ENCODE measurements around the gene RHBDD3.

Gene RHBDD3

DNA sequence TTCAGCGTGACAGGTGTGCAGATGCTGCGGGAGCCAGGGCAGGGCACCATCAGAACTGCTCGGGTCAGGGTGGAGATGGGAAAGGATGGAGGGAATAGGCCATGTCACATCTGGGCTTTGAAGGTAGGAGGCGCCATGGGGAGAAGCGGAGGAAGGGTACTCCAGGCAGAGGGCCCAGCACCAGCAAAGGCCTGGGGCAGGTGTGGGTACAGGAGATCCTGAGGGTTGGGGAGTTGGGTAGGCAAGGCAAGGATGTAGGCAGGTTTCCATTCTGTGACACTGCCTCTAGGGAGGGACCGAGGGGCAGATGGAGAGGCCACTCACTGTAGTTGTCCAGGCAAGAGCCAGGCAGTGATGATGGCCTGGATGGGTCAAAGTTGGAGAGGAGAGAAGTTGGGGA, 53.5 kb downstream of the RHBDD3 start:
- TF ChIP-seq, protein P1, sequence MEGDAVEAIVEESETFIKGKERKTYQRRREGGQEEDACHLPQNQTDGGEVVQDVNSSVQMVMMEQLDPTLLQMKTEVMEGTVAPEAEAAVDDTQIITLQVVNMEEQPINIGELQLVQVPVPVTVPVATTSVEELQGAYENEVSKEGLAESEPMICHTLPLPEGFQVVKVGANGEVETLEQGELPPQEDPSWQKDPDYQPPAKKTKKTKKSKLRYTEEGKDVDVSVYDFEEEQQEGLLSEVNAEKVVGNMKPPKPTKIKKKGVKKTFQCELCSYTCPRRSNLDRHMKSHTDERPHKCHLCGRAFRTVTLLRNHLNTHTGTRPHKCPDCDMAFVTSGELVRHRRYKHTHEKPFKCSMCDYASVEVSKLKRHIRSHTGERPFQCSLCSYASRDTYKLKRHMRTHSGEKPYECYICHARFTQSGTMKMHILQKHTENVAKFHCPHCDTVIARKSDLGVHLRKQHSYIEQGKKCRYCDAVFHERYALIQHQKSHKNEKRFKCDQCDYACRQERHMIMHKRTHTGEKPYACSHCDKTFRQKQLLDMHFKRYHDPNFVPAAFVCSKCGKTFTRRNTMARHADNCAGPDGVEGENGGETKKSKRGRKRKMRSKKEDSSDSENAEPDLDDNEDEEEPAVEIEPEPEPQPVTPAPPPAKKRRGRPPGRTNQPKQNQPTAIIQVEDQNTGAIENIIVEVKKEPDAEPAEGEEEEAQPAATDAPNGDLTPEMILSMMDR (conservative IDR thresholded peaks at IDR 0.05; ENCODE audit: low read depth, low read length), result no peak
- DNase-seq (ENCODE audit: low read depth), result no peak

DNA sequence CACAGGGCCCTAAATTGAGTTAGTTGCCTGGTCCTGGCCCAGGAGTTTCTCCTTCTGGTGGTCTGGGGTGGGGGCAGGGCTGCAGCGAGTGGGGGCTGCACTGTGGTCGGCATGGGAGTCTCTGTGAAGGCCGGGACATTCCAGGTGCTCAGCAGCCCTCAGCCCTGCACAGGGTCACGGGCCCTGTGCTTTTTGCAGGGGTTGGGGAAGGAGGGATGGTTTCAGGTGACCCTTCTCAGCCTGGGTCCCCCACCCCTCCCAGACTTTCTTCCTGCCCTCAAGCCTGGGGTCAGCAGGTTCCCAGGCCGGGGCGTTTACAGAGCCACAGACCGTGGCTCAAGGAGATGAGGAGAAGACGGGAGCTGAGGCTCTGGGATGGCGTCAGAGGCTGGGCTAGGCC, 54.3 kb downstream of the RHBDD3 start:
- no peak overlapping the region for H3K4me3 ChIP-seq (ENCODE audit: low read depth, low read length)
- no peak for DNase-seq (ENCODE audit: low read depth)
- TF ChIP-seq, protein P1 (conservative IDR thresholded peaks at IDR 0.05; ENCODE audit: low read depth, low read length), result no peak

More for the DNA sequence above, 53.5 kb downstream of the RHBDD3 start:
- no peak overlapping the region for H3K4me3 ChIP-seq (ENCODE audit: low read depth, low read length)

DNA sequence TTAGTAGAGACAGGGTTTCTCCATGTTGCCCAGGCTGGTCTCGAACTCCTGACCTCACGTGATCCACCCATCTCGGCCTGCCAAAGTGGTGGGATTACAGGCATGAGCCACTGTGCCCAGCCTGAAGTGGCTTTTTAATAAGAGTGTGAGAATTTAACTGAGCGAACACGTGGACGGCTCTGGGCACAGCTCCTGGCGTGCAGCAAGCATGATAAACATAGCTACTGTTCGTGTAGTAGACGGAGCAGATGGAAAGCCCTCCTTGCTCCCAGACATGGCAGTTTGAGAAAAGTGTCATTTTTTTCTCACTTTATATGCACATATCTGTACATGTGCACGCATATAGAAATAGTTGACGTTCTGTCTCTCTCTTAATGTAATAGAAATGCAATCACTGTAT, 55.0 kb downstream of the RHBDD3 start:
- no peak for DNase-seq (ENCODE audit: low read depth)
- TF ChIP-seq, protein P1 (conservative IDR thresholded peaks at IDR 0.05; ENCODE audit: low read depth, low read length), result no peak
- no peak overlapping the region for H3K4me3 ChIP-seq (ENCODE audit: low read depth, low read length)

DNA sequence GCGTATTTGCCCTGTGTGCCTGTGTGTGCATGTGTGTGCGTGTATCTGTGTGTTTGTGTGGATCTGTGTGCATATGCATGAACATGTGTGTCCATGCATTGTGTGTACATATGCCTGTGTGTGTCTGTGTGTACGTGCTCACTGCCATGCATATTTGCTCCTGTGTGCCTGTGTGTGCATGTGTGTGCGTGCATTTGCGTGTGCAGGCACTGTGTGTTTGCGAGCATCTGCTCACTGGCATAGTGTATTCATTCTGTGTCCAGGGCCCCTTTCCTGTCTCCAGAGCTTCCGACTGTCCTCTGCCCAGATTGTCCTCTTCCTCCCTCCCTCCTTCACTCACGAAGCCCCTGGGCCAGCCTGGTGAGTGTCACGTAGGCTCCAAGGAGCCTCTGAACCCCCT, 56.3 kb downstream of the RHBDD3 start:
- TF ChIP-seq, protein P1 (conservative IDR thresholded peaks at IDR 0.05; ENCODE audit: low read depth, low read length), result no peak
- no peak for DNase-seq (ENCODE audit: low read depth)
- H3K4me3 ChIP-seq (ENCODE audit: low read depth, low read length), result no peak overlapping the region

DNA sequence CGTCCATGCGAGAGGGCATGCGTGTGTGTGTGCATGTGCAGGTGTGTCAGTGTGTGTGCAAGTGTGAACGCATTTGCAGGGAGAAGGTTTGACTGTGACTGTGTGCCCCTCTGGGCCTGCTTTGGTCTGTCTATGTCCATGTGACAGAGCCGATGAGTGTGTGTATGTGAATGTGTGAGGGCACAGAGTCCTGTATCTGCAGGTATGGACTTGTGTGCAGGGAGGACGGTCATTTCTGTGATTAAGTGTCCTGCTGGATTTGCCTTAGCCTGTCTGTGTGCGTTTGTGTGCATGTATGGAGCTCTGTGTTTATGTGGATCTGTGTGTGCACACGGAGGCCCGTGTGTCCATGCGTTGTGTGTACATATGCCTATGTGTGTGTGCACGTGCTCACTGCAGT, 56.7 kb downstream of the RHBDD3 start:
- no peak for DNase-seq (ENCODE audit: low read depth)
- no peak overlapping the region for H3K4me3 ChIP-seq (ENCODE audit: low read depth, low read length)
- TF ChIP-seq, protein P1 (conservative IDR thresholded peaks at IDR 0.05; ENCODE audit: low read depth, low read length), result no peak

Measured in choroid plexus epithelial cell (primary cell).